IPS-18c (cell line): ENCODE results near the gene PI4K2B.
"Not testable (repeated sequence)": the region's sequence is repeated elsewhere in the genome, so short reads cannot be mapped to it uniquely, and the experiment has no call there.

Experiments used
- H3K4me3 ChIP-seq: 2 replicates; pipeline ENCODE4 v1.7.0; 2013; ENCODE audit warnings: low read depth, mild to moderate bottlenecking, low read length, moderate library complexity; ENCODE audit not compliant: insufficient read depth
- H3K9me3 ChIP-seq: one replicate; pipeline ENCODE4 v1.6.1; 2013; ENCODE audit warnings: mild to moderate bottlenecking, low read length, moderate library complexity; ENCODE audit not compliant: control insufficient read depth, insufficient read depth

The PI4K2B gene

GRCh38 chr4:25320336-25320735 is 86.5 kb downstream of the PI4K2B start:
- H3K4me3 ChIP-seq = no peak overlapping the region
- no peaks in the 10 kb centered on the region for H3K9me3 ChIP-seq

- H3K9me3 ChIP-seq = no peaks in the 10 kb centered on the region
- H3K4me3 ChIP-seq = no peak overlapping the region
These were observed 86.9 kb downstream of the PI4K2B start for GRCh38 chr4:25320773-25321172.

GRCh38 chr4:25321703-25322102 is 87.9 kb downstream of the PI4K2B start:
- Histone ChIP-seq H3K9me3 (no peaks in the 10 kb centered on the region), H3K4me3 (no peak overlapping the region)

- not testable (repeated sequence) for H3K9me3 ChIP-seq, H3K4me3 ChIP-seq
These were observed 94.6 kb downstream of the PI4K2B start for GRCh38 chr4:25328463-25328862.
